K562 (cell line): ENCODE data around the gene PSMA8. TPM values are rescaled to one million over a fixed set of nuclear protein-coding genes. Genes with fewer than 3 reads are reported as not detected.

ENCODE experiments used
- ARHGAP35 ChIP-seq: fragments of 450-650 bp; IDR thresholded peaks from 2 replicates; pipeline ENCODE4 v1.6.1; 2018; ENCODE audit not compliant: partially characterized antibody
- CEBPB ChIP-seq: fragments of 450-650 bp; IDR thresholded peaks from 2 replicates; pipeline ENCODE4 v1.6.1; 2016; ENCODE audit warnings: missing genetic modification characterization, missing compliant biosample characterization
- CSDE1 ChIP-seq, 2 experiments: fragments of 450-650 bp; IDR thresholded peaks; 2 replicates each; pipeline ENCODE4 v1.6.1; 2016; ENCODE audit warnings: mild to moderate bottlenecking in 1 of 2
- CXXC5 ChIP-seq: fragments of 250-450 bp; sonication (Bioruptor Pico); IDR thresholded peaks from 2 replicates; pipeline ENCODE4 v1.8.0; 2022; ENCODE audit warnings: inconsistent platforms, mild to moderate bottlenecking, moderate library complexity
- EP400 ChIP-seq: fragments of 450-650 bp; IDR thresholded peaks from 2 replicates; pipeline ENCODE4 v1.6.1; 2017; ENCODE audit warnings: antibody characterized with exemption, mild to moderate bottlenecking, moderate library complexity
- KDM1A ChIP-seq, 2 experiments: fragments of 450-650 bp; IDR thresholded peaks; 2 replicates each; pipeline ENCODE4 v1.6.1; 2016; ENCODE audit warnings: mild to moderate bottlenecking in 2 of 2
- KLF13 ChIP-seq: fragments of 450-650 bp; IDR thresholded peaks from 2 replicates; pipeline ENCODE4 v1.6.1; 2016; ENCODE audit warnings: missing genetic modification characterization, low read depth, mild to moderate bottlenecking, missing compliant biosample characterization, moderate library complexity, borderline replicate concordance
- MGA ChIP-seq: fragments of 450-650 bp; IDR thresholded peaks from 2 replicates; pipeline ENCODE4 v1.6.1; 2016; ENCODE audit warnings: mild to moderate bottlenecking, moderate library complexity
- NR2C2 ChIP-seq, 2 experiments: fragments of 200-800 bp in 1 of 2; sonication (Bioruptor generic) in 1 of 2; sonication (generic) in 1 of 2; formaldehyde crosslinking in 1 of 2; IDR thresholded peaks; 2 replicates each; pipeline versions ENCODE4 v1.6.1 to v1.8.0; 2016 to 2022; ENCODE audit warnings: mild to moderate bottlenecking in 1 of 2, missing compliant biosample characterization in 1 of 2, missing genetic modification characterization in 1 of 2, missing genetic modification reagents in 1 of 2
- ZFX ChIP-seq: sonication (generic); formaldehyde crosslinking; IDR thresholded peaks from 2 replicates; pipeline ENCODE4 v1.8.0; 2022; ENCODE audit warnings: mild to moderate bottlenecking, missing genetic modification reagents, moderate library complexity
- ZNF232 ChIP-seq: sonication (generic); formaldehyde crosslinking; IDR thresholded peaks from 2 replicates; pipeline ENCODE4 v1.8.0; 2022; ENCODE audit warnings: mild to moderate bottlenecking, missing genetic modification reagents
- ZNF316 ChIP-seq: fragments of 450-650 bp; IDR thresholded peaks from 2 replicates; pipeline ENCODE4 v1.6.1; 2016
- ZNF511 ChIP-seq: sonication (generic); formaldehyde crosslinking; IDR thresholded peaks from 2 replicates; pipeline ENCODE4 v1.8.0; 2022; ENCODE audit warnings: mild to moderate bottlenecking, missing genetic modification reagents
- ZSCAN29 ChIP-seq: fragments of 450-650 bp; IDR thresholded peaks from 2 replicates; pipeline ENCODE4 v1.6.1; 2017
- polyA plus RNA-seq, 8 experiments: library from polyadenylated mRNA; depleted of rRNA in 4 of 8; stranded (reverse) in 5 of 8; unstranded in 3 of 8; fragments of >200 nt; fragmentation: Nextera tagmentation in 2 of 8; fragmentation: Illumina TruSeq in 1 of 8; extraction: Ambion mirVana in 2 of 8; extraction: Trizol in 1 of 8; gene quantifications; 2 replicates each; pipeline versions ENCODE4 v1.2.1 to v1.2.3, GENCODE V29; 2011 to 2014; ENCODE audit warnings: inconsistent platforms in 1 of 8, missing spikeins in 1 of 8
- total RNA-seq, 7 experiments: library from RNA; depleted of rRNA in 6 of 7; stranded (reverse); fragments of >200 nt in 6 of 7; fragmentation: Illumina TruSeq in 2 of 7; extraction: Trizol in 2 of 7; gene quantifications; 2 replicates each; pipeline versions ENCODE4 v1.2.1 to v1.2.3, GENCODE V29; 2011 to 2021; ENCODE audit warnings: low replicate concordance in 1 of 7
- TF ChIP-seq, protein P1 (sequence below): fragments of 250-450 bp; sonication (Bioruptor Pico); IDR thresholded peaks from 2 replicates; pipeline ENCODE4 v1.8.0; 2021; ENCODE audit warnings: moderate library complexity, mild to moderate bottlenecking, inconsistent platforms

PSMA8 gene
- total and polyA plus RNA-seq, 9 of the 15 experiments (the other 6 are each of a cell fraction or from before 2014, with no cell fraction given): not detected

- TF ChIP-seq KLF13 (peak; percentile 1; the same call in 1 of the 2 replicates), CEBPB (tag) (peak; percentile 59; the same call in 1 of the 2 replicates), MGA (peak; percentile 80), CXXC5 (0 out of 2 replicates have a peak, but pooled peaks have one; percentile 60), ZFX (no peak), NR2C2 (CRISPR knock-in tag; IDR thresholded peaks at IDR 0.05) (no peak), NR2C2 (tag; IDR thresholded peaks at IDR 0.05) (peak; percentile 69), ZNF232 (no peak), ARHGAP35 (no peak), ZNF511 (CRISPR knock-in tag) (peak; percentile 46; the same call in 1 of the 2 replicates), ZNF316 (no peak), KDM1A (IDR thresholded peaks at IDR 0.05) (peak in 1 of 2 experiments; percentile 53; a peak in 1 of 4 replicates), ZSCAN29 (no peak), CSDE1 (IDR thresholded peaks at IDR 0.05) (no peak), EP400 (peak; percentile 82; the same call in 1 of the 2 replicates)
- TF ChIP-seq, protein P1, sequence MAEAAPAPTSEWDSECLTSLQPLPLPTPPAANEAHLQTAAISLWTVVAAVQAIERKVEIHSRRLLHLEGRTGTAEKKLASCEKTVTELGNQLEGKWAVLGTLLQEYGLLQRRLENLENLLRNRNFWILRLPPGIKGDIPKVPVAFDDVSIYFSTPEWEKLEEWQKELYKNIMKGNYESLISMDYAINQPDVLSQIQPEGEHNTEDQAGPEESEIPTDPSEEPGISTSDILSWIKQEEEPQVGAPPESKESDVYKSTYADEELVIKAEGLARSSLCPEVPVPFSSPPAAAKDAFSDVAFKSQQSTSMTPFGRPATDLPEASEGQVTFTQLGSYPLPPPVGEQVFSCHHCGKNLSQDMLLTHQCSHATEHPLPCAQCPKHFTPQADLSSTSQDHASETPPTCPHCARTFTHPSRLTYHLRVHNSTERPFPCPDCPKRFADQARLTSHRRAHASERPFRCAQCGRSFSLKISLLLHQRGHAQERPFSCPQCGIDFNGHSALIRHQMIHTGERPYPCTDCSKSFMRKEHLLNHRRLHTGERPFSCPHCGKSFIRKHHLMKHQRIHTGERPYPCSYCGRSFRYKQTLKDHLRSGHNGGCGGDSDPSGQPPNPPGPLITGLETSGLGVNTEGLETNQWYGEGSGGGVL: no peak
Observed at GRCh38 chr18:26091047-26091630, 42.5 kb upstream of the PSMA8 start (continued).
